Endothelial cell of umbilical vein (primary cell): ENCODE data around the gene METTL16. TPM values are rescaled to one million over a fixed set of nuclear protein-coding genes. Genes with fewer than 3 reads are reported as not detected.

Experiments used
- BruUV-seq: library from RNA; stranded (reverse); fragments of 400-500 nt; replicated peaks from 2 replicates; lab custom pipeline; 2021; lab: Mats Ljungman, UMichigan
- CTCF ChIA-PET: fragments of 300-600, 350-600 bp; sonication (Branson Sonifier 250); formaldehyde crosslinking; loops from one replicate; lab custom pipeline; 2021; ENCODE audit warnings: antibody characterized with exemption, inconsistent platforms; lab: Charles Lee
- POLR2A ChIA-PET: fragments of 300-600, 350-600 bp; sonication (Branson Sonifier 250); formaldehyde crosslinking; loops from one replicate; lab custom pipeline; 2021; ENCODE audit warnings: antibody characterized with exemption, inconsistent platforms; lab: Charles Lee
- DNase-seq: peaks from one replicate; pipeline ENCODE4 v3.0.0-alpha.2; 2011; ENCODE audit warnings: low read depth, low spot score
- FAIRE-seq: peaks from 2 replicates; lab custom pipeline; 2011; peaks lifted over from hg19 to GRCh38; lab: Jason Lieb, UNC
- H2AFZ ChIP-seq: 2 replicates; pipeline ENCODE4 v1.6.0; 2012; ENCODE audit warnings: low read depth, low read length, control low read depth, inconsistent platforms
- H3K27ac ChIP-seq: 2 replicates; pipeline ENCODE4 v1.5.1; 2011; ENCODE audit warnings: low read depth, mild to moderate bottlenecking, control low read depth, low read length, moderate library complexity; ENCODE audit not compliant: insufficient read depth
- H3K27me3 ChIP-seq, 2 experiments: 2 replicates each; pipeline versions ENCODE4 v1.6.0 to v1.6.1; 2011; ENCODE audit warnings: low read length in 2 of 2, mixed read lengths in 1 of 2; ENCODE audit not compliant: control insufficient read depth in 2 of 2, insufficient read depth in 2 of 2
- H3K36me3 ChIP-seq, 2 experiments: 2 replicates in 1 of 2; 3 replicates in 1 of 2; pipeline ENCODE4 v1.5.1; 2011; ENCODE audit warnings: low read length in 2 of 2, mild to moderate bottlenecking in 1 of 2, moderate library complexity in 1 of 2; ENCODE audit not compliant: control insufficient read depth in 2 of 2, insufficient read depth in 2 of 2; ENCODE audit errors: extremely low read depth in 1 of 2
- H3K4me1 ChIP-seq: 3 replicates; pipeline ENCODE4 v1.5.1; 2011; ENCODE audit warnings: mild to moderate bottlenecking, low read length; ENCODE audit not compliant: control insufficient read depth, insufficient read depth; ENCODE audit errors: extremely low read depth
- H3K4me2 ChIP-seq: 2 replicates; pipeline ENCODE4 v1.6.1; 2011; ENCODE audit warnings: low read length, control low read depth, mixed read lengths; ENCODE audit not compliant: insufficient read depth
- H3K4me3 ChIP-seq, 3 experiments: fragments of 200-600 bp in 1 of 3; sonication (generic), shearing (Covaris generic) in 1 of 3; replicated peaks in 1 of 3; 2 replicates each; pipeline ENCODE4 v1.5.1; 2011 to 2016; ENCODE audit warnings: control low read depth in 3 of 3, low read length in 3 of 3, mild to moderate bottlenecking in 2 of 3, inconsistent platforms in 1 of 3, low read depth in 1 of 3, moderate library complexity in 1 of 3; ENCODE audit not compliant: insufficient read depth in 1 of 3
- H3K79me2 ChIP-seq: 2 replicates; pipeline ENCODE4 v1.6.0; 2012; ENCODE audit warnings: low read length, inconsistent platforms; ENCODE audit not compliant: control insufficient read depth, insufficient read depth
- H3K9ac ChIP-seq: replicated peaks from 2 replicates; pipeline ENCODE3; 2011; ENCODE audit warnings: low read length, control low read depth; ENCODE audit not compliant: insufficient read depth; ENCODE audit errors: extremely low read depth
- H3K9me1 ChIP-seq: replicated peaks from 3 replicates; pipeline ENCODE4 v1.6.0; 2011; ENCODE audit warnings: mild to moderate bottlenecking, low read length; ENCODE audit not compliant: control insufficient read depth, insufficient read depth; ENCODE audit errors: extremely low read depth
- H3K9me3 ChIP-seq: replicated peaks from 2 replicates; pipeline ENCODE4 v1.5.1; 2012; ENCODE audit warnings: low read length, inconsistent platforms; ENCODE audit not compliant: control insufficient read depth, insufficient read depth
- H4K20me1 ChIP-seq: replicated peaks from 2 replicates; pipeline ENCODE3; 2011; ENCODE audit warnings: mild to moderate bottlenecking, low read length; ENCODE audit not compliant: control insufficient read depth, insufficient read depth; ENCODE audit errors: extremely low read depth
- EZH2 ChIP-seq: IDR thresholded peaks from 2 replicates; pipeline ENCODE4 v1.6.1; 2012; ENCODE audit warnings: borderline replicate concordance, low read depth, mild to moderate bottlenecking, moderate library complexity, low read length, inconsistent platforms; ENCODE audit not compliant: severe bottlenecking
- FOS ChIP-seq: IDR thresholded peaks from 2 replicates; pipeline ENCODE4 v1.6.1; 2011; ENCODE audit warnings: mild to moderate bottlenecking, low read length, moderate library complexity, borderline replicate concordance; ENCODE audit not compliant: insufficient read depth
- GATA2 ChIP-seq: IDR thresholded peaks from 2 replicates; pipeline ENCODE4 v1.7.0; 2011; ENCODE audit warnings: low read depth, mild to moderate bottlenecking, moderate library complexity, mixed read lengths, low read length; ENCODE audit not compliant: insufficient read length, insufficient read depth
- JUN ChIP-seq: IDR thresholded peaks from 2 replicates; pipeline ENCODE4 v1.6.1; 2011; ENCODE audit warnings: borderline replicate concordance, low read depth; ENCODE audit not compliant: insufficient read length, insufficient read depth
- MYC ChIP-seq: IDR thresholded peaks from one replicate; pipeline ENCODE4 v1.6.1; 2011; ENCODE audit warnings: mild to moderate bottlenecking, low read depth, low read length
- POLR2A ChIP-seq: IDR thresholded peaks from 2 replicates; pipeline ENCODE4 v1.6.1; 2012; ENCODE audit warnings: low read depth, mild to moderate bottlenecking, control low read depth, low read length
- POLR2AphosphoS5 ChIP-seq: IDR thresholded peaks from 2 replicates; pipeline ENCODE4 v1.6.1; 2012; ENCODE audit warnings: low read depth, mild to moderate bottlenecking, control low read depth, low read length, moderate library complexity; ENCODE audit not compliant: insufficient read depth
- dilution Hi-C: fragments of 300-500 bp; cut with MboI; formaldehyde crosslinking; loops from one replicate; pipeline ENCODE4 v1.15.0; 2019; ENCODE audit warnings: low sequenced_read_pairs; ENCODE audit not compliant: extremely low pct_ligation_motif_present
- intact Hi-C: fragments of 100-400 bp; cut with micrococcal nuclease; formaldehyde crosslinking; loops from one replicate; pipeline ENCODE4 v1.10.0; 2022
- polyA plus RNA-seq, 4 experiments: library from polyadenylated mRNA; depleted of rRNA in 3 of 4; stranded (reverse) in 3 of 4; unstranded in 1 of 4; fragments of >200 nt; gene quantifications; 2 replicates each; pipeline versions ENCODE4 v1.2.1 to v1.2.3, GENCODE V29; 2011 to 2012; ENCODE audit warnings: missing spikeins in 1 of 4
- total RNA-seq: library from RNA; stranded (reverse); gene quantifications from 2 replicates; pipeline ENCODE4 v1.2.3, GENCODE V29; 2021
- TF ChIP-seq, protein P1 (sequence below): IDR thresholded peaks from 2 replicates; pipeline ENCODE4 v1.6.1; 2011; ENCODE audit not compliant: insufficient read depth, insufficient read length
- TF ChIP-seq, protein P2 (sequence below), 2 donors: IDR thresholded peaks; 1 replicate in 1 of 2; 2 replicates in 1 of 2; pipeline ENCODE4 v1.5.1; 2011; ENCODE audit warnings: low read length in 2 of 2, mild to moderate bottlenecking in 2 of 2, moderate library complexity in 2 of 2, control low read depth in 1 of 2, inconsistent platforms in 1 of 2, low read depth in 1 of 2; ENCODE audit not compliant: insufficient read depth in 1 of 2; ENCODE audit errors: extremely low read depth in 1 of 2

The METTL16 gene
- total and polyA plus RNA-seq, 2 donors (not counting 3 experiments of a cell fraction or from before 2014, with no cell fraction given): 11.0 to 24.7 TPM

DNA sequence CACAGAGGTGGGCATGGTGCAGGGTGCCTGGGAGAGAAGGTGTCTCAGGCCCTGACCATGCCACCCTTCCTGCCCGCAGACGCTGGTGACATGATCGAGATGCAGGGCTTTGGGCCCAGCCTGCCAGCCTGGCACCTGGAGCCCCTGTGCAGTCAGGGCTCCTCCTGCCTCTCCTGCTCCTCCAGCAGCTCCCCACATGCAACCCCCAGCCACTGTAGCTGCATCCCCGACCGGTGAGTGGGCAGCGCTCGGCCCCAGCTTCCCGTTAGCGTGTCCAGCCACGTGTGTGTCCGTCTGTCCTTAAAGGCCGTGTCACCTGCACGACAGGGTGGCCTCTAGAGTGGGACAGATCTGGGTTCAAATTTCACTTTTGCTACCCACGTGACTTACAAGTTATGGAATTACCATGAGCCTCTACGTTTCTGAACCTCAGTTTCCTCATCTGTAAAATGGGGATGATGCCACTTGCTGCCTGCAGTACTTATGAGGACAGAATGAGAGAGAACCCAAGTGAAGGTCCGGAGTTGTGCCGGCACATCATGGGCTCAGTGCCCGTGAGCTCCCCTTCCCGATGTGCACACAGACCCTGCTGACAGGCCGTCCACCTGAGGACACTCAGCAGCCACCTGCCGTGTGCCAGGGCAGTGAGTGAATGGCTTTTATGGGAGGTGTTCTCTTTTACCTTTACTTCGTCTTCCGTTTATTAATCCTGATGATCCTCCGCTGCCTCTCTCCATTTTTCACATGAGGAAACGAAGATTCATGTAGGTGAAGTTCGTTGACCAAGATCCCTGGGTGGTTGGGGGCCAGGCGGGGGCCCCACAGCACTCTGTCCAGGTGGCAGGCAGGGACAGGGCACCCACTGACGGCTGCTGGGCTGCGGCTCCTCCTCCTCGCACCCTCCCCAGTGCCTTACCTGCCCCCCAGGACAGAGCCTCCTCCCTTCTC is 140.2 kb downstream of the METTL16 start:
- Histone ChIP-seq H3K4me3 (no peak overlapping the region), H3K36me3 (peaks cover 0 to 17% of the 10 kb centered on the region in 2 experiments), H4K20me1 (no peaks in the 10 kb centered on the region), H3K27me3 (no peaks in the 10 kb centered on the region), H2AFZ (no peak overlapping the region), H3K9ac (no peak overlapping the region), H3K79me2 (no peaks in the 10 kb centered on the region), H3K27ac (no peak overlapping the region), H3K4me1 (peaks cover 6% of the 10 kb centered on the region), H3K9me1 (no peaks in the 10 kb centered on the region), H3K4me2 (no peak overlapping the region), H3K9me3 (no peaks in the 10 kb centered on the region)
- no TSS peak for BruUV-seq
- FAIRE-seq (no peak), DNase-seq (no peak)
- dilution Hi-C loops (no loop called here), intact Hi-C loops (no loop called here)
- TF ChIP-seq, protein P1, sequence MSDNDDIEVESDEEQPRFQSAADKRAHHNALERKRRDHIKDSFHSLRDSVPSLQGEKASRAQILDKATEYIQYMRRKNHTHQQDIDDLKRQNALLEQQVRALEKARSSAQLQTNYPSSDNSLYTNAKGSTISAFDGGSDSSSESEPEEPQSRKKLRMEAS: no peak
- TF ChIP-seq EZH2: no peak
- no peak for TF ChIP-seq FOS
- TF ChIP-seq POLR2AphosphoS5: no peak
- no peak for TF ChIP-seq JUN
- TF ChIP-seq MYC: no peak
- TF ChIP-seq GATA2: no peak
- TF ChIP-seq POLR2A: no peak
- TF ChIP-seq, protein P2, sequence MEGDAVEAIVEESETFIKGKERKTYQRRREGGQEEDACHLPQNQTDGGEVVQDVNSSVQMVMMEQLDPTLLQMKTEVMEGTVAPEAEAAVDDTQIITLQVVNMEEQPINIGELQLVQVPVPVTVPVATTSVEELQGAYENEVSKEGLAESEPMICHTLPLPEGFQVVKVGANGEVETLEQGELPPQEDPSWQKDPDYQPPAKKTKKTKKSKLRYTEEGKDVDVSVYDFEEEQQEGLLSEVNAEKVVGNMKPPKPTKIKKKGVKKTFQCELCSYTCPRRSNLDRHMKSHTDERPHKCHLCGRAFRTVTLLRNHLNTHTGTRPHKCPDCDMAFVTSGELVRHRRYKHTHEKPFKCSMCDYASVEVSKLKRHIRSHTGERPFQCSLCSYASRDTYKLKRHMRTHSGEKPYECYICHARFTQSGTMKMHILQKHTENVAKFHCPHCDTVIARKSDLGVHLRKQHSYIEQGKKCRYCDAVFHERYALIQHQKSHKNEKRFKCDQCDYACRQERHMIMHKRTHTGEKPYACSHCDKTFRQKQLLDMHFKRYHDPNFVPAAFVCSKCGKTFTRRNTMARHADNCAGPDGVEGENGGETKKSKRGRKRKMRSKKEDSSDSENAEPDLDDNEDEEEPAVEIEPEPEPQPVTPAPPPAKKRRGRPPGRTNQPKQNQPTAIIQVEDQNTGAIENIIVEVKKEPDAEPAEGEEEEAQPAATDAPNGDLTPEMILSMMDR (IDR thresholded peaks at IDR 0.05; ENCODE audit: extremely low read depth in 1 of 2, insufficient read depth in 1 of 2, low read depth in 1 of 2, low read length in 2 of 2): no peak
- POLR2A ChIA-PET: no interaction called here
- CTCF ChIA-PET: interaction anchor here (0.9 to 6.4 kb wide), 4 partner anchors 11 to 44 kb away, joined by 3 to 47 read pairs (median 16); no protein-coding TSS in a partner anchor
